Neural crest cell (in vitro differentiated cells): ENCODE data around the gene THEM5. TPM values are rescaled to one million over a fixed set of nuclear protein-coding genes. Genes with fewer than 3 reads are reported as not detected.

Experiments used
- DNase-seq: peaks from one replicate; pipeline ENCODE4 v3.0.0; 2021; ENCODE audit warnings: low read depth, mixed read lengths, low spot score
- H3K27ac Mint-ChIP-seq: one replicate; pipeline ENCODE4 v1.8.0; 2021; ENCODE audit warnings: mild to moderate bottlenecking, mixed read lengths; ENCODE audit not compliant: unreplicated experiment
- H3K27me3 Mint-ChIP-seq: 2 replicates; pipeline ENCODE4 v1.8.0; 2021; ENCODE audit warnings: low read depth, mild to moderate bottlenecking, mixed read lengths
- H3K36me3 Mint-ChIP-seq: 2 replicates; pipeline ENCODE4 v1.8.0; 2021; ENCODE audit warnings: low read depth, mild to moderate bottlenecking, mixed read lengths
- H3K4me1 Mint-ChIP-seq: 2 replicates; pipeline ENCODE4 v1.8.0; 2021; ENCODE audit warnings: mixed read lengths
- H3K4me3 Mint-ChIP-seq: one replicate; pipeline ENCODE4 v1.8.0; 2021; ENCODE audit warnings: mild to moderate bottlenecking, mixed read lengths
- H3K9me3 Mint-ChIP-seq: 2 replicates; pipeline ENCODE4 v1.8.0; 2021; ENCODE audit warnings: mixed read lengths
- CTCF ChIP-seq: fragments of 200-600 bp; sonication (generic); conservative IDR thresholded peaks from 2 replicates; pipeline ENCODE4 v1.5.0; 2021; ENCODE audit warnings: antibody characterized with exemption, mild to moderate bottlenecking
- total RNA-seq: library from RNA; stranded (reverse); gene quantifications from 2 replicates; pipeline ENCODE4 v1.2.1, GENCODE V29; 2021

Gene THEM5
- total RNA-seq, 1 donor from 2014 or later, result not detected

- H3K9me3 Mint-ChIP-seq, result no peaks in the 10 kb centered on the region
- H3K36me3 Mint-ChIP-seq, result no peaks in the 10 kb centered on the region
- H3K4me1 Mint-ChIP-seq, result peaks cover 32% of the 10 kb centered on the region
- no peak overlapping the region for H3K4me3 Mint-ChIP-seq
- DNase-seq, result no peak
- H3K27ac Mint-ChIP-seq, result no peak overlapping the region
- TF ChIP-seq CTCF, result no peak
- peaks cover 14% of the 10 kb centered on the region for H3K27me3 Mint-ChIP-seq
These were observed 22.3 kb downstream of the THEM5 start for GRCh38 chr1:151831256-151831591.

GRCh38 chr1:151830055-151830454 is 23.5 kb downstream of the THEM5 start:
- no peak for TF ChIP-seq CTCF
- Mint-ChIP-seq H3K9me3 (no peaks in the 10 kb centered on the region), H3K36me3 (no peaks in the 10 kb centered on the region), H3K27me3 (peaks cover 4% of the 10 kb centered on the region), H3K4me3 (no peak overlapping the region), H3K27ac (no peak overlapping the region), H3K4me1 (peaks cover 36% of the 10 kb centered on the region)
- DNase-seq, result no peak

GRCh38 chr1:151829352-151830046 is 24.0 kb downstream of the THEM5 start:
- H3K4me3 Mint-ChIP-seq, result peak overlapping the region; percentile 73
- peaks cover 4% of the 10 kb centered on the region for H3K27me3 Mint-ChIP-seq
- DNase-seq, result no peak
- H3K27ac Mint-ChIP-seq, result peak overlapping the region; percentile 97
- peaks cover 36% of the 10 kb centered on the region for H3K4me1 Mint-ChIP-seq
- no peaks in the 10 kb centered on the region for H3K36me3 Mint-ChIP-seq
- H3K9me3 Mint-ChIP-seq, result no peaks in the 10 kb centered on the region
- TF ChIP-seq CTCF, result no peak

- Mint-ChIP-seq H3K27me3 (peaks cover 4% of the 10 kb centered on the region), H3K4me1 (peaks cover 36% of the 10 kb centered on the region), H3K27ac (peak overlapping the region; percentile 97), H3K36me3 (no peaks in the 10 kb centered on the region), H3K4me3 (peak overlapping the region; percentile 73), H3K9me3 (no peaks in the 10 kb centered on the region)
- no peak for TF ChIP-seq CTCF
- DNase-seq, result no peak
These were observed 24.6 kb downstream of the THEM5 start for GRCh38 chr1:151828921-151829320.

GRCh38 chr1:151827853-151828252 is 25.7 kb downstream of the THEM5 start:
- no peak for DNase-seq
- TF ChIP-seq CTCF, result no peak
- no peaks in the 10 kb centered on the region for H3K9me3 Mint-ChIP-seq
- H3K27me3 Mint-ChIP-seq, result peaks cover 4% of the 10 kb centered on the region
- peak overlapping the region; percentile 19 for H3K27ac Mint-ChIP-seq
- H3K36me3 Mint-ChIP-seq, result no peaks in the 10 kb centered on the region
- H3K4me3 Mint-ChIP-seq, result peak overlapping the region; percentile 44
- peaks cover 31% of the 10 kb centered on the region for H3K4me1 Mint-ChIP-seq
